NT2/D1 (cell line): ENCODE measurements around the gene ATF4.

Source experiments
- YY1 ChIP-seq: IDR thresholded peaks from 2 replicates; pipeline ENCODE4 v1.6.1; 2011; ENCODE audit not compliant: insufficient read length, insufficient read depth
- ZNF274 ChIP-seq: IDR thresholded peaks from 2 replicates; pipeline ENCODE4 v1.6.1; 2011; ENCODE audit warnings: mild to moderate bottlenecking, low read depth, low read length

DNA sequence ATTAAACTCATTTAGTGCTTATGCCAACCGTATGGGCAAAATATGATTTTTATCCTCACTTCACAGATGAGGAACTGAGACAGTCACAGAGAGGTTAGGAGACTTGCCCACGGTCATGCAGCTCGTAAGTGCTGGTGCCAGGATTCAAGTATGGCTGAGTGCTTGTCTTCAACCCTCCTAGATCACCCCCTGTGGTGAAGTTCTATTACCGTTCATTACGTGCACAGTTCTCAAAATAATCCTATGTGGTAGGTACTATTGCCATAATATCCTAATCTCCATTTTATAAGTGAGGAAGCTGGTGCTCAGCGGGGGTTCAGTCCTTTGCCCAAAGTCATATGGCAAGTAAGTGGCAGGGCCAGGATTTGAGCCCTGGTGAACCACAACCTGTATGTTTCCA, 16.7 kb upstream of the ATF4 start:
- no peak for TF ChIP-seq ZNF274
- TF ChIP-seq YY1, result no peak
